Epithelial cell of proximal tubule (primary cell): Measurements from ENCODE around the gene OR52D1. TPM values are rescaled to one million over a fixed set of nuclear protein-coding genes. Genes with fewer than 3 reads are reported as not detected.

ENCODE experiments used
- DNase-seq: peaks from one replicate; pipeline ENCODE4 v3.0.0-alpha.2; 2011; ENCODE audit warnings: low read depth
- H3K4me3 ChIP-seq: 2 replicates; pipeline ENCODE4 v1.5.1; 2011; ENCODE audit warnings: low read depth, mild to moderate bottlenecking, low read length
- total RNA-seq: library from RNA; depleted of rRNA; stranded (reverse); fragments of >200 nt; gene quantifications from 2 replicates; pipeline ENCODE4 v1.2.3, GENCODE V29; 2015
- TF ChIP-seq, protein P1 (sequence below): conservative IDR thresholded peaks from 2 replicates; pipeline ENCODE4 v1.5.1; 2012; ENCODE audit warnings: low read depth, mild to moderate bottlenecking, low read length

OR52D1 gene
- total RNA-seq, 1 donor from 2014 or later: not detected

DNA sequence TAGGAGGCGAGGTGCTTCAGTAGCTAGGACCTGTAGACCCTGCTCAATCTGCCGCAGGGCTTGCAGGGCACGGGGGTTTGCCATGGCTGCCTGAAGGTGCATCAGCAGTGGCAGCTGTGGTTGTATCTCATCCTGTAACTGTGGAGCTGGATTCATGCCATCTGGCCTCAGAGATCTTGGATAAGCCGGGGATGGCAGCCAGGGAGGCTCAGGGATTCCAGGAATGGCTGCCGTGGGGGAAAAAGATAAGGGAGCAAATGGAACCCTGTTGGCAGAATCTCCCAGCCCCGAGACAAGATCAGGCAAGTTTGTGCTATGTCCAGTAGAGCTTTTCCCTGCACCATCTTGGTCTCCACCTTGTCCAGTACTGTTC lies 19.4 kb downstream of the OR52D1 start:
- no peak for DNase-seq
- H3K4me3 ChIP-seq: no peak overlapping the region
- TF ChIP-seq, protein P1, sequence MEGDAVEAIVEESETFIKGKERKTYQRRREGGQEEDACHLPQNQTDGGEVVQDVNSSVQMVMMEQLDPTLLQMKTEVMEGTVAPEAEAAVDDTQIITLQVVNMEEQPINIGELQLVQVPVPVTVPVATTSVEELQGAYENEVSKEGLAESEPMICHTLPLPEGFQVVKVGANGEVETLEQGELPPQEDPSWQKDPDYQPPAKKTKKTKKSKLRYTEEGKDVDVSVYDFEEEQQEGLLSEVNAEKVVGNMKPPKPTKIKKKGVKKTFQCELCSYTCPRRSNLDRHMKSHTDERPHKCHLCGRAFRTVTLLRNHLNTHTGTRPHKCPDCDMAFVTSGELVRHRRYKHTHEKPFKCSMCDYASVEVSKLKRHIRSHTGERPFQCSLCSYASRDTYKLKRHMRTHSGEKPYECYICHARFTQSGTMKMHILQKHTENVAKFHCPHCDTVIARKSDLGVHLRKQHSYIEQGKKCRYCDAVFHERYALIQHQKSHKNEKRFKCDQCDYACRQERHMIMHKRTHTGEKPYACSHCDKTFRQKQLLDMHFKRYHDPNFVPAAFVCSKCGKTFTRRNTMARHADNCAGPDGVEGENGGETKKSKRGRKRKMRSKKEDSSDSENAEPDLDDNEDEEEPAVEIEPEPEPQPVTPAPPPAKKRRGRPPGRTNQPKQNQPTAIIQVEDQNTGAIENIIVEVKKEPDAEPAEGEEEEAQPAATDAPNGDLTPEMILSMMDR: no peak

DNA sequence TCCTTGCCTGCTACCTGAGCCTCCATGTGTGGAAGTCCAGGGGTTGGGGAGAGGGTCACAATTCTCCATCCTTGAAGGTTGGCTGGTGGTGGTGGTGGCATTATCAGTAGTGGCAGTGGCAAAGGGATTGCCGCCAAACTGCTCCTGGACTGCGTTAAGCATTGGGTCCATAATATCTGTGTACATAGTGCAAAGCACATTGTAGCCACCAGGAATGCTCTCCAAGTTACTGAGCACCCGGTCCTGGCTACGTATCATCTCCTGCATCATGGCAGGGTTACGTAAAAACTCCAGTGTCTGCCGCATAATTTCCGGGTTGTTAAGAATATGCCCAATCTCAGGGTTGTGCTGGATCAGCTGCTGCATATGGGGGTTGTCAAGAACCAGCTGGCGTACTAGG lies 20.1 kb downstream of the OR52D1 start:
- no peak overlapping the region for H3K4me3 ChIP-seq
- DNase-seq: no peak
- TF ChIP-seq, protein P1: no peak

DNA sequence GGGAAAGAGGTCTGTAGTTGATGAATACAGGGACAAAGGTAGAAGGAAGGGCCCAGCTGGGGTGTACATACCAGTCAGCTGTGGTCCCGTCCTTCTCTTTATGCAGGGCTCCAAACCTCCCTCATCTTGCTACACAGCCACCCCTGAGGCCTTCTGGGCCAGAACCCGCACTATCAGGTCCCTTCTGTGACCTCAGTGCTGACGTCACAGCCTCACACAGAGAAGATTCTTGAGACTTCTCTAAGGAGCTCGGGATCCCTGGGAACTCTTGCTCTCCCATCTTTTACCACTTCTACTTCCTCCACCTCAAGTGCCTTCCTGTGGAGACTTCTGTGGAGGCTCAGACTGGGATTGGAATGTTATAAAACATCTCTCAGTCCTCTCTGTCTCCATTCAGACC lies 21.3 kb downstream of the OR52D1 start, which contains the start of gene UBQLN3:
UBQLN3 (minus strand) TSS at position 155 of the 400 bp plus-strand sequence. CDS start 399 bp downstream, outside the sequence.
- TF ChIP-seq, protein P1: no peak
- DNase-seq: no peak
- H3K4me3 ChIP-seq: no peak within 1 kb of the TSS

DNA sequence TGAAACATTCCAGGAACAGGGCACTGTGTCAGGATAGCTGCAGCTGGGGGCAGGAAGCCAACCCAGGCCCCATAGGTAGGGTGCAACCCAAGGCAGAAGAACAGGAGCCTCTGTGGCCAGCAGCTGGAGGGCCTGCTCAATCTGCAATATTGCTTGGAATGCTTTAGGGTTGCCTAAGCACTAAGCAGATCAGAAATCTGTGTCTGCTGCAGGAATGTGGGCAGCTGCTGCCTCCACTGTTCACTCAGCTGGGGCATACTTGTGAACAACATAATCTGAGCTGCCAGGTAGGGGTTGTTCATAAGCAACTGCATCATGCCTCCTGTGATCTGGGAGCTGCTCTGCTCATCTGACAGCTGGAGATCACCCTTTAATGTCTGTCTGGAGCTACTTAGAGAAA lies 26.4 kb downstream of the OR52D1 start:
- no peak overlapping the region for H3K4me3 ChIP-seq
- TF ChIP-seq, protein P1: no peak
- DNase-seq: no peak

DNA sequence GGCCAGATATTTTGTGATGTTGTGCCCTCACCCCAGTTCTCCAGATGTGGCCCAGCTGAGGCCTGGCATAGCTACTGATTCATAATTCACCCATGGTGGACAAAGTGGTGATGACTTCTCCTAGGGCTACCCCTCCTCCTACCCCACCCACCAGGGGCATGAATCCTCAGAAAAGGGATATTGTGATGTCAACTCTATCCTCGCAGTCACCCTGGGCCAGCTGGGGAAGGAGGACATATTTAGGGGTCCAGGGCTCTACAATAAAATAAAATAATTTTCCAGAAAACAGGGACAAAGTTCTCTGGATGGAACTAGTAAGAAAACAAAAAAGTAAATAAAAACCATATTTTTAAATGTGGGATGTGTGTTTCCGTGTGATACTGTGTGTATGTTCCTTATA lies 28.1 kb downstream of the OR52D1 start, which contains the start of gene UBQLNL:
UBQLNL (minus strand) TSS at position 101 of the 400 bp plus-strand sequence. CDS start 258 bp downstream, outside the sequence.
- H3K4me3 ChIP-seq: no peak within 1 kb of the TSS
- no peak for DNase-seq
- TF ChIP-seq, protein P1: no peak

DNA sequence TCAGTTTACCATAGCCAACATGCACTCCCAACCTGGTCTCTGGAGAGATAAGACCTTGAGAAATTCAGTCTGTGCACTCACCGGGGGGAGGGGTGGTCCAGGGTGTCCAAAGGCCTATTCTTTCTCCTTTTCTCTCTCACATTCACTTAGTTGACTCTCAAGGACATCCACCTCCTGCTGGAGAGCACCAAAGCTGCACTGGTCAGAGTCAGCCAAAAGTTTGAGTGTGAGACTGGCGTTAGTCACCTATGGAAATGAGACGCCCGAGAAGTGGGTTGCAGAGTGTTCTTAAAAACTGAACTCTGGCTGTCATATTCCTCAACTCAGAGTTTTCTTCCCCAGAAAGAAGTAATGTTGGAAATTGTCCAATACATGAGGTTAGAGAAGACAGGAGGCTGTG lies 33.1 kb downstream of the OR52D1 start:
- H3K4me3 ChIP-seq: no peak overlapping the region
- TF ChIP-seq, protein P1: no peak
- no peak for DNase-seq

DNA sequence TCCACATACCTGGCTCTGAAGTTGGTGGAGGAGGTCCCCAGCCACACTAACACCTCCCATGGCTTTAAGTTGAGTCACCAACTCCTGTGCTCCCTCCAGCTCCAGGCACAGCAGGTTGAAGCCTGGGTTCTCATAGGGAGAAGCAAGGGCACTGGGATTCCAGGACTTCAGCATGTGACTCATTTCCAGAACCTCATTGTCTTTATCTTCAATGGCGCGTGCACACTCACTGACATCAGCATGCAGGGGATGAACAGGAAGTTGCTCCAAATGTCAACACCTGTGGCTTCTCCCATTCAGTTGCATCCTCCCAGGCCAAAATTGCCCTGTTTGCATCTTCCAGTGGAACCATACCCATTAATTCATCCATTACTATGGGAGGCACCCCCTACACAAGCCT lies 33.8 kb downstream of the OR52D1 start:
- TF ChIP-seq, protein P1: no peak
- no peak overlapping the region for H3K4me3 ChIP-seq
- DNase-seq: no peak
